Choroid plexus epithelial cell (primary cell): Measurements from ENCODE around the gene SDR42E2.
"Not testable (repeated sequence)": the region's sequence is repeated elsewhere in the genome, so short reads cannot be mapped to it uniquely, and the experiment has no call there.

ENCODE experiments used
- DNase-seq: peaks from one replicate; pipeline ENCODE4 v3.0.0-alpha.2; 2010; ENCODE audit warnings: low read depth
- H3K4me3 ChIP-seq: 2 replicates; pipeline ENCODE4 v1.5.1; 2011; ENCODE audit warnings: low read depth, mild to moderate bottlenecking, control low read depth, low read length, moderate library complexity
- CTCF ChIP-seq: conservative IDR thresholded peaks from 2 replicates; pipeline ENCODE4 v1.5.1; 2011; ENCODE audit warnings: low read depth, mild to moderate bottlenecking, control low read depth, inconsistent platforms, low read length, moderate library complexity

SDR42E2 gene

GRCh38 chr16:22171953-22172352, 9.6 kb downstream of the SDR42E2 start:
- H3K4me3 ChIP-seq: no peak overlapping the region
- DNase-seq: no peak
- no peak for TF ChIP-seq CTCF

GRCh38 chr16:22172642-22173041, 10.3 kb downstream of the SDR42E2 start:
- H3K4me3 ChIP-seq, DNase-seq: not testable (repeated sequence)

- no peak overlapping the region for H3K4me3 ChIP-seq
- TF ChIP-seq CTCF: no peak
These were observed 12.3 kb downstream of the SDR42E2 start for GRCh38 chr16:22174642-22175041.

GRCh38 chr16:22177968-22178930, 15.9 kb downstream of the SDR42E2 start:
- no peak for DNase-seq
- no peak for TF ChIP-seq CTCF
- H3K4me3 ChIP-seq: no peak overlapping the region

More at GRCh38 chr16:22174642-22175041, 12.3 kb downstream of the SDR42E2 start:
- DNase-seq: no peak

GRCh38 chr16:22181426-22181825, 19.1 kb downstream of the SDR42E2 start:
- H3K4me3 ChIP-seq: no peak overlapping the region
- DNase-seq: no peak
- no peak for TF ChIP-seq CTCF

- DNase-seq: no peak
- no peak overlapping the region for H3K4me3 ChIP-seq
- TF ChIP-seq CTCF: no peak
These were observed 19.5 kb downstream of the SDR42E2 start for GRCh38 chr16:22181843-22182242.

- TF ChIP-seq CTCF: no peak
- H3K4me3 ChIP-seq: no peak overlapping the region
- no peak for DNase-seq
These were observed 21.0 kb downstream of the SDR42E2 start for GRCh38 chr16:22183335-22183734.
